Measurements from ENCODE around the gene LMF2.

The LMF2 gene

DNA sequence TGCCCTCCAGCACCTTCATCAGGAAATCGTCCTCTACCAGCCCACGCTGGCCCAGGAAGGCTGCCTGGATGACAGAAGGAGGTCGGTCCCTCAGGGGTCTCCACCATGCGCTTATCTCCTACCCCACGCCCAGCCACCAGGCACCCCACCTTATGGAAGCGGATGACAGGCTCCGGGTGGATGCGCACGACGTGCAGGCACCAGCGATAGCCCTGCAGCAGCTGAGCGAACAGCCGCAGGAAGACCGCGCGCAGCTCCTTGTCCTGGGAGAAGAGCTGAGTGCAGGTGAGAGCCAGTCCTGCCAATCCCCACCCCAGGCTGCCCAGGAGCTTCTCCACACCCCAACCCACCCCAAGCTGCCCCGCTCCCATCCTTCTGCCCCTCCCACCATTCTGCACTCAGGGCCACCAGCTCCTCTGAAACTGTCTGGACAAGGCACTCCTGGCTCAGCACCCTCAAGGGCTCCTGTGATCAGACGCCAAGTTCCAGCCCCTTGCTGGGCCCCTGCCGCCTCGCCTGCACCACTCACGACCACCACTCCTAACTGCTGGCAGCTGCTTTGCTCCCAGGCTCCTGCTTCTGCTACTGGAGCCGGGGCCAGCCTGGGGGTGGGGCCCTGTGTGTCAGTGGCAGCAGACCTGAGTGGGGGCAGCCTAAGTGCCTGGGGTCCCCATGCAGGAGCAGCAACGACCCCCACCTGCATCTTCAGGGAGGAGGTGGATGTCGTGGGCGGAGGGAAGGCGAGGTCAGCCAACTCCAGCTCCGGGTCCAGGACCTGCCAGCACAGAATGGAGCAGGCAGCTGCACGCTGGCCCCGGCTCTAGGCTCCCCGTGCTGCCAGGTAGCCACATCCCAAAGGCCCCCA is 42.2 kb downstream of the LMF2 start:
- DNase-seq (ENCODE audit: low read depth): no peak

DNA sequence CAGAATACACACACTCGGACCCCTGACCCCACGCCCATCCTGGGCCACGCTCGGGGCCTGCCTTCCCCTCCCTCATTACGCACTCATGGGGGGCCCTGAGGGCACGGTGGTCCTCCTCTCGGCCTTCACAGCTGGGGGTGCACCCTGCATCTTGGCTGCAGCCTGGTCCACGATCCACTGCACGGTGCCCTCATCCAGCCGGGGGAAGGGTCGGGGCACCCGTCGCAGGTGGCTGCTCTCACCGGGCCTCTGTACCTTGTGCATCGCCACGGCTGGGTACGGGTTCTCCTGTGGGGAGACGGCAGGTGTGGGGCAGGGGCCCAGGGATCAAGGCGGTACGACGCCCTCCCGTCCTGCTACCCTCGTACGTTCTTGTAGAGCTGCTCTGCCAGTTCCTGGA is 43.1 kb downstream of the LMF2 start:
- no peak for DNase-seq (ENCODE audit: low read depth)

- no peak for DNase-seq (ENCODE audit: low read depth)
Observed at GRCh38 chr22:50463188-50463900, 44.2 kb downstream of the LMF2 start.

- no peak for DNase-seq (ENCODE audit: low read depth)
Observed at GRCh38 chr22:50461979-50462540, 45.4 kb downstream of the LMF2 start.

DNA sequence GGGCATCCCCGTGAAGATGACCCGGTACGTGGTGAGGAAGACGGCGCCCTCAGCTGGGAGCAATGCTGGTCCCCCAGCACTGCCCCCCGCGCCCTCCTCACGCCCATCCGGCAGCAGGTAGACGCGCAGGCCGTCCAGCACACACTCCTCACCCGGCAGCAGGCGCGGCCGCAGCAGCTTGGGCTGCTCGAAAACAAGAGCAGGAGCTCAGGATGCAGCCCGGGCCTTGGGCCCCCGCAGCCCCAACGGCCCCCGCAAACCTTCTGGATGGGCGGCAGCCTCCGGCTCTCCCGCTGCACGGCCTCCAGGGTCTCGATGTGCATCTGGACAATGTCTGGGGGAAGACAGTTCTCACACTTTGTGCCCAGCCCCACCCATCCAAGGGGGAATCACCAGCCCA is 46.0 kb downstream of the LMF2 start:
- DNase-seq (ENCODE audit: low read depth): no peak

GRCh38 chr22:50460938-50461337 is 46.6 kb downstream of the LMF2 start:
- DNase-seq (ENCODE audit: low read depth): no peak

DNA sequence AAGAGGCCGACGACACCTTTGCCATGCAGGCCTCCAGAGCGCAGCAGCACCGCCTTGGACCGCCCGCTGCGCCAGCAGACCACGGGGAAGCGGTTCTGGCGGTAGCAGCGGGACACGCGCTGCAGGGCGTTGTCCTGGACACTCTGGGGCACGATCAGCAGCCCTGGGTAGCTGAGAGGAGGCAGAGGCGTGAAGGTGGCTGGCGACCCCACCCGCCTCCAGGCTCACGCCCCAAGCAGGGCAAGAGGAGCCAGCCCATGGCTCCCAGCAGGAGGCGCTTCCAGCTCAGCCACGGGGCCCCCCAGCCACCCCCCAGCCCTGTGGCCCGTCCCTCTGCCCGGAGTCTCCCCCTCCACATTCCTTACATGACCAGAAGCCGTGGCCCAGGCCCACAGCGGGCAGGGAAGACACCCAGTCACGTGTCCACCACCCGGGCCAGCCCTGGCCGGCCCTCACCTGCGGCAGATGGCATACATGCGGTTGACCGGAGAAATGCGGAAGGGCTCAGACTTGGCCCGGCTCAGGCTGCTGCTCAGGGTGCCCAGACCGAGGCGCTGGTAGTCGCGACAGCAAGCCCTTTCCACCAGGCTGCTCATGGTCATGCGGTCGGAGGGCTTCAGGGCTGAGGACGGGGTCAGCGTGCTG is 47.9 kb downstream of the LMF2 start:
- no peak for DNase-seq (ENCODE audit: low read depth)

DNA sequence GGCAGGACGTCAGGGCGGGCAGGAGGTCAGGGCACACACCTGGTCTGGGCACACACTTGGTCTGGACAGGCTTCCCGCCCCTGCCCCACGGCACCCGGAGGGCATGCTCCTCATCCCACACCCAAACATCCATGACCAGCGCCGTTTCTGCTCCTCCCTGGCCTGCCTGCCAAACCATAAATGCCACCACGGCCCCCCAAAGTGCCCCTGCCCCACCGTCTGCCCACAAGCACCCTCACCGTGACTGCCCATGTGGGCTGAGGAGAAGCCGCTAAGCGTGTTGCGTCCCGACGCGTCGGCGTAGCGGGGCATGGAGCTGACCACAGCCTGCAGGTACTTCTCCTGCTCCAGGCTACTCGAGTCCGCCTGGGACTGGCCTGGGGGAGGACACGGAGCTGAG is 48.5 kb downstream of the LMF2 start:
- DNase-seq (ENCODE audit: low read depth): no peak

DNA sequence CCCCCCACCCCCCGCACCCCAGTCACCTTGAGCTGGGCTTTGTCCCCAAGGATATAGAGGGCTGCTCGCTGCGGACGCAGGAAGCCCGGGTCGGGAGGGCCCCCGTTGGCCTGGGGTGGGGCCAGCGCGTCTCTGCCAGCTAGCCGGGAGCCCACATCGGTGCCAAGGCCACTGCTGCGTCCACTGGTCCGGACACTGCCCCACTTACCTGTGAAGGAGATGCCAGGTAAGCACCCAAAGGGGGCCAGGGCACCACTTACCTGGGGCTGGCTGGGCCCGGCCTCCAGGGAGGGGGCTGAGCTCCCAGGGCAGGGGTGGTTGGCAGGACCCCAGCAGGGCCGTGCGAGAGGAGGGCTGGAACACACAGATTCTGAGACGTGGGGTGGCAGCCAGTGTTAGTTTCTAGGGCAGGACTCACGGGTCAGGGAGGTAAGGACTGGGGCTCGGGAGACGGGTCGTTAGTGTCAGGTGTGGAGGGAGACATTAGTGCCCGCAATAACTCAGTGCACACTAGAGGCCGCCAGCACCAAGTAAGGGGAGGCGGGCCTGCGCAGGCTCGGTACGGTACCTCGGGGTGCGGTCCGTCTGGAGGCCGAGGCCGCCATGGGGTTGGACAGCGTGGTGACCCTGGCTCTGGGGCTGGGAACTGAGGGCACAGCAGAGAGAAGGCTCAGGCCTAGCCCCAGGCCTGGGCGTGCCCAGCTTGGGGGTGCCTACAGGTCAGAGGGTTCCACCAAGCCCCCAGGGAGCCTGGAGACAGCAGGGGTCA is 50.9 kb downstream of the LMF2 start:
- no peak for DNase-seq (ENCODE audit: low read depth)

DNA sequence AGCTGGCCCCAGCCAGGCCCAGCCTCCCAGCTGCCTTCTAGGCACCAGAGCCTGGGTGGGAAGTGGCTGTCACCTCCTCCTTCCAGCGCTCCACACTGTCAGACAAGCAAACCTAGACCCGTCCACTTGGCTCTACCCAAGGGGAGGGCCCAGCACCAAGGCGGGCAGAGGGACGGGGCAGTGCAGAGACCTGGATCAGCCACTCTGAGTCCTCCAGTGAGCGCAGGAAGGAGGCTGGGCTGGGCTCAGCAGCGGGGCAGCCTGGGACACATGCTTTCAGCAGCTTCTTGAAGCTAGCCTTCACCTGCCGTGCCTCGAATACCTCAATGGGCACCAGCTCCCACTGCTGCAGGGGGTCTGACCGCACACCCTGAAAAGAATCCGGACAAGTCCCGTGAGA is 51.5 kb downstream of the LMF2 start:
- no peak for DNase-seq (ENCODE audit: low read depth)

GRCh38 chr22:50455201-50455600 is 52.3 kb downstream of the LMF2 start:
- DNase-seq (ENCODE audit: low read depth): no peak

DNA sequence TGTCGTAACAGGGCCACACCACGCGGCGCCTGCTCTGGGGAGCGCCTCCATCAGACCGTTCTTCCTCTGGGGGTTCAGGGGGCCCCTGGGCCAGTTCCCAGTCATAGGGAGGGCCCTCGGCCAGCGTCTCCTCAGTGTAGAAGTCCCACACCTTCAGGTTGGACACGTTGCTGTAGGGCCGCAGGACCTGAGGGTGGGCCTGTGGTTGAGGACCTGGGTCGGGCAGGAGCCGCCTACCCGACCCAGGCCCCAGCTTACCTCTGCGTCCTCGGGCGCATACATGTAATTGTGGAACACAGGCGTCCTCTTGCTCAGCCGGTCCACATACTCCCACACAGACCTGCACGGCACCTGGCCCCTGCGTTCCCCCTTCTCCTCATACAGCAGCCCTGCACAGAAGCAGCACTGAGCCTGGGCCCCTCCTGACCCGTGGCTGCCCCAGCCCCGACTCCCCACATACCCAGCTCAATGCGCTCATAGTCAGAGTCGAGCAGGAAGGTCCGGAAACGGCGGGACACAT is 52.9 kb downstream of the LMF2 start:
- DNase-seq (ENCODE audit: low read depth): no peak
